Memory B cell (primary cell): ENCODE data around the gene TMEM33.

ENCODE experiments used
- ATAC-seq: fragments of 150-1000 bp; cut with Tn5 transposase; 2 replicates; pipeline ENCODE4 v1.10.0; 2021; ENCODE audit warnings: low read depth, mild to moderate bottlenecking, moderate library complexity
- DNase-seq, 2 donors: peaks; one replicate each; pipeline ENCODE4 v3.0.0; 2022; ENCODE audit warnings: low spot score in 2 of 2
- H3K27ac Mint-ChIP-seq: one replicate; pipeline ENCODE4 v1.8.0; 2022; ENCODE audit warnings: mild to moderate bottlenecking, moderate library complexity, mixed read lengths
- H3K27me3 Mint-ChIP-seq: one replicate; pipeline ENCODE4 v1.8.0; 2022; ENCODE audit warnings: mixed read lengths
- H3K36me3 Mint-ChIP-seq: one replicate; pipeline ENCODE4 v1.8.0; 2022; ENCODE audit warnings: mild to moderate bottlenecking, mixed read lengths
- H3K4me1 Mint-ChIP-seq: one replicate; pipeline ENCODE4 v1.8.0; 2022; ENCODE audit warnings: mixed read lengths
- H3K4me3 Mint-ChIP-seq: one replicate; pipeline ENCODE4 v1.8.0; 2022; ENCODE audit warnings: mild to moderate bottlenecking, moderate library complexity, mixed read lengths
- H3K9me3 Mint-ChIP-seq: one replicate; pipeline ENCODE4 v1.8.0; 2022; ENCODE audit warnings: mixed read lengths

The TMEM33 gene

GRCh38 chr4:41994461-41994985, 59.3 kb downstream of the TMEM33 start:
- no peak overlapping the region for H3K27ac Mint-ChIP-seq
- H3K9me3 Mint-ChIP-seq, result no peaks in the 10 kb centered on the region
- H3K27me3 Mint-ChIP-seq, result no peaks in the 10 kb centered on the region
- peaks cover 8% of the 10 kb centered on the region for H3K4me1 Mint-ChIP-seq
- H3K4me3 Mint-ChIP-seq, result no peak overlapping the region
- no peak for DNase-seq
- ATAC-seq, result no peak
- peaks cover 3% of the 10 kb centered on the region for H3K36me3 Mint-ChIP-seq

DNA sequence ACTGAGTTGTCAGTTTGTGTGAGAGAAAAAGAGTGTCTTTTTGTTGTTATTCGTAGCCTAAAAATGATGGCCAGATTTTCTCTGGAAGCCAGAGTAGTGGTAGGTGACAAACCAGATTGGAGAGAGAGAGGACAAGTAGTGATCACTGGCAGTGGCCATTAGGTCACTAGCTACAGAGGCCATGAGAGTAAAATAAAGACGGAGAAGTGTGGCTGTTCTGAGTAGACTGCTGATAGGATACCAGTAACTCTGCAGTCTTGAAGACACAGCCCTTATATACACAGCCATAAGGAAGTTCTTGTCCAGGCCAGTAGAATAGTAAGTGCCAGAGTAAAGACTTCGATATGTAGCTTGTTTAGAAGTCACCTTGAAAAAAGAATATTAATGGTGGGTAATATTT, 62.8 kb downstream of the TMEM33 start:
- Mint-ChIP-seq H3K4me3 (no peak overlapping the region), H3K4me1 (peaks cover 8% of the 10 kb centered on the region), H3K9me3 (no peaks in the 10 kb centered on the region), H3K27me3 (no peaks in the 10 kb centered on the region), H3K36me3 (peaks cover 10% of the 10 kb centered on the region), H3K27ac (no peak overlapping the region)
- ATAC-seq, result no peak
- DNase-seq, result no peak

GRCh38 chr4:41999321-41999720, 64.1 kb downstream of the TMEM33 start:
- H3K27ac Mint-ChIP-seq, result no peak overlapping the region
- H3K27me3 Mint-ChIP-seq, result no peaks in the 10 kb centered on the region
- no peak overlapping the region for H3K4me3 Mint-ChIP-seq
- H3K9me3 Mint-ChIP-seq, result no peaks in the 10 kb centered on the region
- peaks cover 18% of the 10 kb centered on the region for H3K36me3 Mint-ChIP-seq
- ATAC-seq, result no peak
- no peak for DNase-seq
- peaks cover 9% of the 10 kb centered on the region for H3K4me1 Mint-ChIP-seq

- Mint-ChIP-seq H3K36me3 (peaks cover 41% of the 10 kb centered on the region), H3K27me3 (no peaks in the 10 kb centered on the region), H3K9me3 (no peaks in the 10 kb centered on the region), H3K4me1 (peaks cover 23% of the 10 kb centered on the region), H3K4me3 (no peak overlapping the region), H3K27ac (no peak overlapping the region)
- ATAC-seq, result no peak
- no peak for DNase-seq
Observed at GRCh38 chr4:42008011-42008786, 73.0 kb downstream of the TMEM33 start.
